MM.1S (cell line): Measurements from ENCODE around the gene ZNF853.

ENCODE experiments used
- EZH2 ChIP-seq: fragments of 300-600 bp; sonication (generic); optimal IDR thresholded peaks from 2 replicates; pipeline ENCODE3; 2017; ENCODE audit warnings: low read depth, mild to moderate bottlenecking, antibody characterized with exemption, low read length, mixed read lengths
- TF ChIP-seq, protein P1 (sequence below): fragments of 300-600 bp; sonication (generic); IDR thresholded peaks from 2 replicates; pipeline ENCODE4 v1.5.1; 2016; ENCODE audit warnings: antibody characterized with exemption, low read length, mixed read lengths

DNA sequence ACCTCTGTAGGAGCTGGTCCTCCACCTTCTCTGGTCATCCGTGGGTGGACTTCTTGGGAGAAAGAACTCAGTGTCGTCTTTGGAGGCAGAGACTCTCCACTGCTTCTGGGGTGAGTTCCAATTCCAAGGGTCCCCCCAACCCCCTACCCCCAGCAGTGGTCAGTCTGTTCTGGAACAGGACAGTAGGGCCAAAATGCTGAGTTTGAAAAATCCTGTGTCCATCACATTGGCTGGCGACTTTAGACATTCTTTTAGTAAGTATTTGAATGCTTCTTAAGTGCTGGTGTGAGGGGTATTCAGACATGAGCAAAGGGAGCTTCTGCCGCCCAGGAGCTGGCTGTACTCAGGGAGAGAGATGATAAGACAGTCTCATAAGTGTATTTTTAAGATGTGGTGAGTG lies 23.6 kb downstream of the ZNF853 start:
- TF ChIP-seq, protein P1, sequence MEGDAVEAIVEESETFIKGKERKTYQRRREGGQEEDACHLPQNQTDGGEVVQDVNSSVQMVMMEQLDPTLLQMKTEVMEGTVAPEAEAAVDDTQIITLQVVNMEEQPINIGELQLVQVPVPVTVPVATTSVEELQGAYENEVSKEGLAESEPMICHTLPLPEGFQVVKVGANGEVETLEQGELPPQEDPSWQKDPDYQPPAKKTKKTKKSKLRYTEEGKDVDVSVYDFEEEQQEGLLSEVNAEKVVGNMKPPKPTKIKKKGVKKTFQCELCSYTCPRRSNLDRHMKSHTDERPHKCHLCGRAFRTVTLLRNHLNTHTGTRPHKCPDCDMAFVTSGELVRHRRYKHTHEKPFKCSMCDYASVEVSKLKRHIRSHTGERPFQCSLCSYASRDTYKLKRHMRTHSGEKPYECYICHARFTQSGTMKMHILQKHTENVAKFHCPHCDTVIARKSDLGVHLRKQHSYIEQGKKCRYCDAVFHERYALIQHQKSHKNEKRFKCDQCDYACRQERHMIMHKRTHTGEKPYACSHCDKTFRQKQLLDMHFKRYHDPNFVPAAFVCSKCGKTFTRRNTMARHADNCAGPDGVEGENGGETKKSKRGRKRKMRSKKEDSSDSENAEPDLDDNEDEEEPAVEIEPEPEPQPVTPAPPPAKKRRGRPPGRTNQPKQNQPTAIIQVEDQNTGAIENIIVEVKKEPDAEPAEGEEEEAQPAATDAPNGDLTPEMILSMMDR, result no peak
- TF ChIP-seq EZH2, result no peak
